ENCODE results near the gene WNK1. TPM values are rescaled to one million over a fixed set of nuclear protein-coding genes. Genes with fewer than 3 reads are reported as not detected.

The WNK1 gene
- polyA plus RNA-seq, 1 donor = 56.4 TPM

DNA sequence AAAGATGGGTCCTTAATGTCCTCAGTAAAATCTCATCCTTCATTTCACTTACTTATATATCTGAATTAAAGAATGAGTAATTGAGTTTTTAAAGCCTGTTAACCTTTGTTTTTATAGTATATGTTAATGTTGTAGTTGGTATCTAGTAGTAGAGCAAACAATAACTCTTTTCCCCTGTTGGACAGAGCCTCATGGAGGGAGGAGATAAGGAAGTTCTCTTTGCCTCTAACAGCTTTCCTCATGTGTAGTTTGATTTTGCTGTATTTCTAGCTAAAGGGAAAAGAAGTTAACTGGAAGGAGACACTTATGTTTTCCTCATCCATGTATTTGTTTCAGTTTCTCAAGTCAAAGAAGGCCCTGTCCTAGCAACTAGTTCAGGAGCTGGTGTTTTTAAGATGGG is 141.8 kb downstream of the WNK1 start:
- Histone ChIP-seq H3K27me3 (ENCODE audit: control insufficient read depth, insufficient read depth, low read length) (no peaks in the 10 kb centered on the region), H3K4me1 (ENCODE audit: control insufficient read depth, insufficient read depth, low read length) (no peaks in the 10 kb centered on the region), H3K27ac (ENCODE audit: low read length) (no peak overlapping the region), H3K4me3 (ENCODE audit: low read length) (no peak overlapping the region), H3K36me3 (ENCODE audit: control insufficient read depth, insufficient read depth, low read length) (peaks cover 66% of the 10 kb centered on the region), H3K9me3 (ENCODE audit: control insufficient read depth, low read depth, low read length) (no peaks in the 10 kb centered on the region)
- DNase-seq = no peak

DNA sequence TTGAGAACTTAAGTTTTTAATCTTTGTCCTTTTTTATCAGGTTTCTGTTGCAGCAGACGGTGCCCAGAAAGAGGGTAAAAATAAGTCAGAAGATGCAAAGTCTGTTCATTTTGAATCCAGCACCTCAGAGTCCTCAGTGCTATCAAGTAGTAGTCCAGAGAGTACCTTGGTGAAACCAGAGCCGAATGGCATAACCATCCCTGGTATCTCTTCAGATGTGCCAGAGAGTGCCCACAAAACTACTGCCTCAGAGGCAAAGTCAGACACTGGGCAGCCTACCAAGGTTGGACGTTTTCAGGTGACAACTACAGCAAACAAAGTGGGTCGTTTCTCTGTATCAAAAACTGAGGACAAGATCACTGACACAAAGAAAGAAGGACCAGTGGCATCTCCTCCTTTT is 143.7 kb downstream of the WNK1 start:
- H3K4me1 ChIP-seq (ENCODE audit: control insufficient read depth, insufficient read depth, low read length) = no peaks in the 10 kb centered on the region
- peaks cover 69% of the 10 kb centered on the region for H3K36me3 ChIP-seq (ENCODE audit: control insufficient read depth, insufficient read depth, low read length)
- 100% methylated on average over 1 of the region's 4 CpGs for WGBS (ENCODE audit: insufficient coverage, low lambda C conversion rate)
- no peak overlapping the region for H3K4me3 ChIP-seq (ENCODE audit: low read length)
- H3K9me3 ChIP-seq (ENCODE audit: control insufficient read depth, low read depth, low read length) = no peaks in the 10 kb centered on the region
- no peak for DNase-seq
- H3K27ac ChIP-seq (ENCODE audit: low read length) = no peak overlapping the region
- no peaks in the 10 kb centered on the region for H3K27me3 ChIP-seq (ENCODE audit: control insufficient read depth, insufficient read depth, low read length)

DNA sequence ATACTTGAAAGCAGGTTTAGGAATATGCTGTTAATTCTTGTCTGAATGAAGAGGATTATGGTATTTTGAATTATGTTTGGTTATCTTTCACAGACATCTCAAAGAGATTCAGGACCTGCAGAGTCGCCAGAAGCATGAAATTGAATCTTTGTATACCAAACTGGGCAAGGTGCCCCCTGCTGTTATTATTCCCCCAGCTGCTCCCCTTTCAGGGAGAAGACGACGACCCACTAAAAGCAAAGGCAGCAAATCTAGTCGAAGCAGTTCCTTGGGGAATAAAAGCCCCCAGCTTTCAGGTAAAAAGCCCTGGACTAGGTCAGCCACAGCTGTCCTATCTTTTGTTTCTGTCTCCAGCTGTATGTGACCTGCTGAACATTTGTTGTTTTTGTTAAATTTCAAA is 145.0 kb downstream of the WNK1 start:
- H3K36me3 ChIP-seq (ENCODE audit: control insufficient read depth, insufficient read depth, low read length) = peaks cover 76% of the 10 kb centered on the region
- no CpG with 5 or more reads among the region's 4 CpGs for WGBS (ENCODE audit: insufficient coverage, low lambda C conversion rate)

DNA sequence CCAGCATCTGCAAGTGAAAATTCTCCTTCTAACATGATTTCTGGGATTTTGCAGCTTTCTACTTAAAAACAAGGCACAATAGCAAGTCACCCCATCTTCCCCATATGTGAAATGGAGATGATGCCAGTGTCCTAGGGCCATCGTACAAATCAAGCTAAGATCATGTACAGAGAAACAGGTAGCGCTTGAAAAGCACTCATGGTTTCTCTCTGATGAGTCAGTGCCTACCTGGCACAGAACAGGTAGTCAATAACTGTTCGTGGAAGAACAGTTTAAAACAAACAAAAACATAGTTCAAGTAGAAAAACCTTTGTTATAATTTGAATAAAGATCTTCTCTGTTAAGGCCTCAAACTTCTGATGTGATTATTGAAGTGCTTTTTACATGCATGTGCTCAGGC is 150.2 kb downstream of the WNK1 start:
- H3K9me3 ChIP-seq (ENCODE audit: control insufficient read depth, low read depth, low read length) = no peaks in the 10 kb centered on the region
- H3K27ac ChIP-seq (ENCODE audit: low read length) = no peak overlapping the region
- H3K4me3 ChIP-seq (ENCODE audit: low read length) = no peak overlapping the region
- no peak for DNase-seq
- H3K36me3 ChIP-seq (ENCODE audit: control insufficient read depth, insufficient read depth, low read length) = peaks cover 84% of the 10 kb centered on the region
- H3K27me3 ChIP-seq (ENCODE audit: control insufficient read depth, insufficient read depth, low read length) = no peaks in the 10 kb centered on the region
- H3K4me1 ChIP-seq (ENCODE audit: control insufficient read depth, insufficient read depth, low read length) = no peaks in the 10 kb centered on the region
- WGBS (ENCODE audit: insufficient coverage, low lambda C conversion rate) = 86% methylated on average over 1 of the region's 3 CpGs

More for the DNA sequence above, 145.0 kb downstream of the WNK1 start:
- Histone ChIP-seq H3K27me3 (ENCODE audit: control insufficient read depth, insufficient read depth, low read length) (no peaks in the 10 kb centered on the region), H3K4me3 (ENCODE audit: low read length) (no peak overlapping the region), H3K4me1 (ENCODE audit: control insufficient read depth, insufficient read depth, low read length) (no peaks in the 10 kb centered on the region), H3K9me3 (ENCODE audit: control insufficient read depth, low read depth, low read length) (no peaks in the 10 kb centered on the region), H3K27ac (ENCODE audit: low read length) (no peak overlapping the region)
- DNase-seq = no peak

DNA sequence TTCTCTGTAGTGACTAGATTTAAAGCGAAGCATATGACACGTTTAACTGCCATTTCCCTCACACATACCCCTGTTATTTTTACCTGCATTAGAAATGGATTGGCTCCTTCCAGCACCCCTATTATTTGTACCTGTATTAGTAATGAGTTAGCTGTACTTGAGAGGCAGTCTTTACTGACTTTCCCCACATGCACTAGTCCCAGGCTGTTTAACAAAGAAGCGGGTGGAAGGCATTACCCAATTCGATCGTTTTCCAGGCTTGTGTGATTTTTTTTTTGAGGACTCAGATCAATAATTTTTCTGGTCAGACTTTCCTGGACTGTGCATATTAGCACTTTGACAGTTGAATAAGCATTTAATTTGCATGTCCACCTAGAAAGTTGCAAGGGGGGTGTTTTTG is 150.7 kb downstream of the WNK1 start:
- WGBS (ENCODE audit: insufficient coverage, low lambda C conversion rate) = no CpG with 5 or more reads among the region's 5 CpGs
- no peaks in the 10 kb centered on the region for H3K9me3 ChIP-seq (ENCODE audit: control insufficient read depth, low read depth, low read length)
- DNase-seq = no peak
- no peaks in the 10 kb centered on the region for H3K27me3 ChIP-seq (ENCODE audit: control insufficient read depth, insufficient read depth, low read length)
- no peaks in the 10 kb centered on the region for H3K4me1 ChIP-seq (ENCODE audit: control insufficient read depth, insufficient read depth, low read length)
- no peak overlapping the region for H3K4me3 ChIP-seq (ENCODE audit: low read length)
- H3K36me3 ChIP-seq (ENCODE audit: control insufficient read depth, insufficient read depth, low read length) = peaks cover 84% of the 10 kb centered on the region
- H3K27ac ChIP-seq (ENCODE audit: low read length) = no peak overlapping the region

DNA sequence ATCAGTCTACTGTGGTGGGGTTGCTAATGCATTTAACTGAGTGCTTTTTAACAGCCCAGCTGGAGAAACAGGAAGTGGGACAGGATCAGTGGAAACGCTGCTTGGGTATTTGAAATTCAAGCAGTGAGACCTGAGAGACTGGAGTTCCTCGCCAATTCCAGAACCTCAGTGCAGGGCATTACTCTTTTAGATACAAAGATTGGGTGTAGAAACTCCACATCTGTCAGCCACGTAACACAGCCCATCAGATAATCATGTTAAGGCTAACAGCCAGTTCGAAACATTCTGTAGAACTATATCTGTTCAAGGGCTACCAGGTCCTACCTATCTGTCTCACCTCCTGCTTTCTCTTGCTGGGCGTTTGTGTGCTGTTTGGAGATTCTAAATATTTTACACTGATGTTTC is 151.6 kb downstream of the WNK1 start:
- no peak overlapping the region for H3K4me3 ChIP-seq (ENCODE audit: low read length)
- no peak for DNase-seq
- H3K9me3 ChIP-seq (ENCODE audit: control insufficient read depth, low read depth, low read length) = no peaks in the 10 kb centered on the region
- no CpG with 5 or more reads among the region's 5 CpGs for WGBS (ENCODE audit: insufficient coverage, low lambda C conversion rate)
- no peaks in the 10 kb centered on the region for H3K4me1 ChIP-seq (ENCODE audit: control insufficient read depth, insufficient read depth, low read length)
- peaks cover 87% of the 10 kb centered on the region for H3K36me3 ChIP-seq (ENCODE audit: control insufficient read depth, insufficient read depth, low read length)
- H3K27ac ChIP-seq (ENCODE audit: low read length) = no peak overlapping the region
- no peaks in the 10 kb centered on the region for H3K27me3 ChIP-seq (ENCODE audit: control insufficient read depth, insufficient read depth, low read length)

DNA sequence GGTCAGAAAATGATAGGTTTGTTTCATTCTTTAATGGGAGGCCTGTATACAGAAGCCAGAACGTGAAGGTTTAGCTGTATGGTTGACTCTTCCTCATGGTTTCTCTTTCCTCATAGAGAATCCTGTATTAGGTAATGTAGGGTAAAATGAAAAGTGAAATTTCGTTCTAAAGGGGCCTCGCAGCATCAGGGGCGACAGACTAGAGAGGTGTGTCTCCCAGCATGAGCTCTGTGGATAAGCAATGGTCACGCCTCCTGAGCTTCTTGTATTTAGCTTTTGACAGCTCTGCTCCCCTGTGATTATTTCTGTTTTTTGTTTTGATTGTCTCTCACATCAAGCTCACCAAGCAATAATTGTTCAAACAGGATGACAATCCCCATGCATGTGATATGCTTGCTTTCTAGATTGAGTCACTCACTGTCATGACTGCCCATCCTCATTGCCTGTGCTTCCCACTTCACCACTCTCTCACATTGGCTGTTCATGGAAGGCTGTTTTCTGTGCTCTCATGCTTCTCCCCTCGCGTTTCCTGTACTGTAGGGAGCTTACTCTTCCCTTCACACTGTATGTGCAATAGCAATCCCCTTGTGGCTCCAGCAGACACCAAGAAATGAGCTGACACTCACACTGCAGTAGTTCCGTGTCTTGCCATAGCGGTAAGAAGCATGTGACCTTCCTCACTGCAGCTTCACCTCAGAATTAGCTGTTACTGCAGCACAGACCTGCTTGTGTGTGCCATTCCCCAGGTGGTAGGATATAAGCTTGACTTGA is 153.1 kb downstream of the WNK1 start:
- Histone ChIP-seq H3K4me3 (ENCODE audit: low read length) (no peak overlapping the region), H3K27me3 (ENCODE audit: control insufficient read depth, insufficient read depth, low read length) (no peaks in the 10 kb centered on the region), H3K36me3 (ENCODE audit: control insufficient read depth, insufficient read depth, low read length) (peaks cover 85% of the 10 kb centered on the region), H3K4me1 (ENCODE audit: control insufficient read depth, insufficient read depth, low read length) (no peaks in the 10 kb centered on the region), H3K9me3 (ENCODE audit: control insufficient read depth, low read depth, low read length) (no peaks in the 10 kb centered on the region), H3K27ac (ENCODE audit: low read length) (no peak overlapping the region)
- 80% methylated on average over 1 of the region's 9 CpGs for WGBS (ENCODE audit: insufficient coverage, low lambda C conversion rate)
- no peak for DNase-seq

DNA sequence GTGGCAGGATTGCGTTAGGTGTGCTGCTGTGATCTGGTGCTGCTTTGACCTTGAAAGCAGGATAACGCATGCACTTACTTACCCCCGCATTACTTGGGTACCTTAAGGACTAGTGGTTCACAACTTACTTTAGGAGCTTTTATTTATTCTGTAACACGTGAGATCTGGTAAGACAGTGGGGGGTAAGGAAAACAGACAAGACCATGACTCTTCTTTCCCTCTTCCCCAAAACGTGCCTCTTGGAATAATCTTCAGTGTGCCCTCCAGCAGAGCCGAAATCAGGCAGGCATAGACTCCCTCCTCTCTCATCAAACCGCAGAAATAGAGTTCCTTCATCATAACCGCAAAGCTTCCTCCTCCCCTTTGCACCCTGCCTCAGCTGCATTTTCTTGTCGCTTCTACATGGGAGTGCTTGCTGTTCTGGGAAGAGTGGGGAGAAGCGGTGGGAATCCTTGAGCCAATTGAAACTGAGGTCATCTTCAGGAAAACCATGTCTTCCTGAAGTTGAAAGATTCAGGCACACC is 153.7 kb downstream of the WNK1 start:
- Histone ChIP-seq H3K27ac (ENCODE audit: low read length) (no peak overlapping the region), H3K4me1 (ENCODE audit: control insufficient read depth, insufficient read depth, low read length) (no peaks in the 10 kb centered on the region), H3K9me3 (ENCODE audit: control insufficient read depth, low read depth, low read length) (no peaks in the 10 kb centered on the region), H3K36me3 (ENCODE audit: control insufficient read depth, insufficient read depth, low read length) (peaks cover 84% of the 10 kb centered on the region), H3K4me3 (ENCODE audit: low read length) (no peak overlapping the region), H3K27me3 (ENCODE audit: control insufficient read depth, insufficient read depth, low read length) (no peaks in the 10 kb centered on the region)
- 100% methylated on average over 1 of the region's 10 CpGs for WGBS (ENCODE audit: insufficient coverage, low lambda C conversion rate)
- DNase-seq = no peak

DNA sequence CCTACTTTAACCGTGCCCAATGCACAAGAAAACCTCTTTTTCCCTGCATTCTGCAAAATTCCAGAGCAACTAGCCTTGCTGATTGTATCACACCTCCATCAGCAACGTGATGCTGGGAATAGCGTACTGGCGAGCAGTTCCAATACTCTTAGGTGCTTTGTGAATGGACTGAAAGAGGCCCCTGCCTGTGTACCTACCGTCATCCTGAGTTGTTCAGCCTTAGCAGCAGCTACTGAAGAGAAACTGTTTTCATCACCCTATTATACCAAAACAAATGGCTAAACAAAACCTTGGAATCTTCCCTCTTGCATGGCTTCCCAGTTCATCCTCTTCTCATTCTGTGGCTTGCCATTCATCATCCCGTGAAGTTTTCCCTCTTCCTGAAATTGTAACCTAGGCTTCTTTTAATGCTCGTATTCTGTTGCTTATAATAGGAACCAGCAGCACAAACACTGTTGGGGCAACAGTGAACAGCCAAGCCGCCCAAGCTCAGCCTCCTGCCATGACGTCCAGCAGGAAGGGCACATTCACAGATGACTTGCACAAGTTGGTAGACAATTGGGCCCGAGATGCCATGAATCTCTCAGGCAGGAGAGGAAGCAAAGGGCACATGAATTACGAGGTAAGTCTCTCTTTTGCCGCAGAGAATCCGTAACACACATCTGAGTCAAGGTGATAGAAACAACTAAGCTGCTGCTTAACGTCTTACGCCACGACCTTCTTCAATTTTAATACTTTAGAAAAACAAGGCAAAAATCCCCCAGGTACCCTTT is 155.2 kb downstream of the WNK1 start:
- no peaks in the 10 kb centered on the region for H3K27me3 ChIP-seq (ENCODE audit: control insufficient read depth, insufficient read depth, low read length)
- no peaks in the 10 kb centered on the region for H3K9me3 ChIP-seq (ENCODE audit: control insufficient read depth, low read depth, low read length)
- 98% methylated on average over 9 of the region's 16 CpGs for WGBS (ENCODE audit: insufficient coverage, low lambda C conversion rate)
- DNase-seq = no peak
- peaks cover 82% of the 10 kb centered on the region for H3K36me3 ChIP-seq (ENCODE audit: control insufficient read depth, insufficient read depth, low read length)
- no peaks in the 10 kb centered on the region for H3K4me1 ChIP-seq (ENCODE audit: control insufficient read depth, insufficient read depth, low read length)
- H3K4me3 ChIP-seq (ENCODE audit: low read length) = no peak overlapping the region
- no peak overlapping the region for H3K27ac ChIP-seq (ENCODE audit: low read length)

DNA sequence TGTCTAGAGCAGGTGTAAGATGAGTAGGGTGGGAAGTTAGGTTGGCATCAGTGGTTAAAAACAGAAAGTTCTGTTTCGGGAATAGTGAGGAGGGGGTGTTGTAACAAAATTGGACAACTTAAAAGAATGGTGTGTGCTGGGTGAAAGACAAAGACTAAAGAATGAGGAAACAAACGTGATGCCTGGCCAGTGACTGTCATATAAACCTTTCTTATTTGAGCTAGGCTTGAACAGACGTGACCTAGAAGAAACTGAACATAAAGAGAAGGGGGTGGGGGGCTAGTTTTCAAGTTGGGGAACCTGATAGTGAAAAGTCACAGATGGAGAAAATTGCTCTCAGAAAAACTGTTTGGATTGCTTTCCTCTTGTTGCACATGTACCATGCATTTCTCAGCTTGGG is 157.5 kb downstream of the WNK1 start:
- peaks cover 83% of the 10 kb centered on the region for H3K36me3 ChIP-seq (ENCODE audit: control insufficient read depth, insufficient read depth, low read length)
- no peaks in the 10 kb centered on the region for H3K9me3 ChIP-seq (ENCODE audit: control insufficient read depth, low read depth, low read length)
- 80% methylated on average over 1 of the region's 3 CpGs for WGBS (ENCODE audit: insufficient coverage, low lambda C conversion rate)
- no peaks in the 10 kb centered on the region for H3K4me1 ChIP-seq (ENCODE audit: control insufficient read depth, insufficient read depth, low read length)
- no peaks in the 10 kb centered on the region for H3K27me3 ChIP-seq (ENCODE audit: control insufficient read depth, insufficient read depth, low read length)
- no peak overlapping the region for H3K27ac ChIP-seq (ENCODE audit: low read length)
- no peak for DNase-seq
- no peak overlapping the region for H3K4me3 ChIP-seq (ENCODE audit: low read length)

Measured in large intestine (tissue), 3 donors.